Fibroblast of pulmonary artery (primary cell): ENCODE measurements around the gene ANXA11.
"Not testable (repeated sequence)": the region's sequence is repeated elsewhere in the genome, so short reads cannot be mapped to it uniquely, and the experiment has no call there.

ENCODE experiments used
- DNase-seq: peaks from one replicate; pipeline ENCODE4 v3.0.0-alpha.2; 2010; ENCODE audit warnings: low read depth
- H3K4me3 ChIP-seq: replicated peaks from 2 replicates; pipeline ENCODE4 v1.5.1; 2011; ENCODE audit warnings: low read depth, mild to moderate bottlenecking, control low read depth, low read length, moderate library complexity
- CTCF ChIP-seq: IDR thresholded peaks from 2 replicates; pipeline ENCODE4 v1.5.1; 2011; ENCODE audit warnings: mild to moderate bottlenecking, control low read depth, low read length, inconsistent platforms; ENCODE audit errors: missing control alignments

ANXA11 gene

GRCh38 chr10:80204677-80205476 lies 460 bp downstream of the ANXA11 start:
- DNase-seq, result no peak
- peak overlapping the region; percentile 62 for H3K4me3 ChIP-seq
- no peak for TF ChIP-seq CTCF

- no peak for DNase-seq
- peak overlapping the region; percentile 62 for H3K4me3 ChIP-seq
- TF ChIP-seq CTCF, result no peak
Observed at GRCh38 chr10:80203835-80204676, 1.3 kb downstream of the ANXA11 start.

GRCh38 chr10:80202934-80203834 lies 2.2 kb downstream of the ANXA11 start:
- peak overlapping the region; percentile 62 for H3K4me3 ChIP-seq
- DNase-seq, result peak; percentile 91
- peak; percentile 30 for TF ChIP-seq CTCF

- DNase-seq, H3K4me3 ChIP-seq: not testable (repeated sequence)
Observed at GRCh38 chr10:80202530-80202929, 2.8 kb downstream of the ANXA11 start.

- no peak for DNase-seq
- TF ChIP-seq CTCF, result no peak
Observed at GRCh38 chr10:80201608-80202141, 3.7 kb downstream of the ANXA11 start.

GRCh38 chr10:80200687-80201086 lies 4.7 kb downstream of the ANXA11 start:
- TF ChIP-seq CTCF, result no peak
- no peak overlapping the region for H3K4me3 ChIP-seq
- no peak for DNase-seq

More at GRCh38 chr10:80201608-80202141, 3.7 kb downstream of the ANXA11 start:
- no peak overlapping the region for H3K4me3 ChIP-seq
